ENCODE data around the gene CYB5D1.
A peak's percentile ranks its signal among the peaks of the same experiment; 100 is the strongest.

CYB5D1 gene

GRCh38 chr17:7880076-7880868, 22.5 kb downstream of the CYB5D1 start:
- WGBS, 2 donors (ENCODE audit: extremely low coverage in 2 of 2, insufficient read length in 2 of 2, insufficient replicate concordance in 1 of 2): no CpG with 5 or more reads among the region's 3 CpGs
- H4K8ac ChIP-seq (ENCODE audit: low read depth, low read length): no peak overlapping the region
- no peak overlapping the region for H2BK120ac ChIP-seq (ENCODE audit: low read depth, low read length)
- no peak overlapping the region for H3K9ac ChIP-seq (ENCODE audit: low read depth, low read length, poor library complexity)
- no peak overlapping the region for H3K27ac ChIP-seq (replicated peaks; ENCODE audit: low read length)
- no peak overlapping the region for H3K4me3 ChIP-seq (ENCODE audit: low read length in 2 of 2)
- no peak overlapping the region for H4K91ac ChIP-seq (ENCODE audit: low read depth, low read length, poor library complexity)
- H2BK15ac ChIP-seq (ENCODE audit: low read length): no peak overlapping the region
- no peak overlapping the region for H3K23ac ChIP-seq (ENCODE audit: low read depth, low read length, poor library complexity)
- no peak overlapping the region for H3K4ac ChIP-seq (ENCODE audit: low read length)
- no peak overlapping the region for H2BK12ac ChIP-seq (ENCODE audit: low read length)
- peaks cover 0 to 7% of the 10 kb centered on the region in 2 donors for H3K4me1 ChIP-seq (ENCODE audit: control insufficient read depth in 2 of 2, insufficient read depth in 1 of 2, low read depth in 1 of 2, low read length in 2 of 2)
- no peak overlapping the region for H2AFZ ChIP-seq (ENCODE audit: low read length)
- H3K9me3 ChIP-seq (replicated peaks in 1 of 2; ENCODE audit: control insufficient read depth in 2 of 2, insufficient read depth in 1 of 2, low read depth in 1 of 2, low read length in 2 of 2): no peaks in the 10 kb centered on the region
- no peaks in the 10 kb centered on the region for H3K79me1 ChIP-seq (ENCODE audit: low read depth, low read length)
- DNase-seq (ENCODE audit: low spot score): no peak
- H3K4me2 ChIP-seq (ENCODE audit: insufficient read depth, low read length, poor library complexity, severe bottlenecking): no peak overlapping the region
- peaks cover 6 to 78% of the 10 kb centered on the region in 2 donors for H3K36me3 ChIP-seq (replicated peaks in 1 of 2; ENCODE audit: control insufficient read depth in 2 of 2, insufficient read depth in 2 of 2, low read length in 2 of 2)
- H3K18ac ChIP-seq (ENCODE audit: low read length): no peak overlapping the region
- H3K14ac ChIP-seq (ENCODE audit: low read length): no peak overlapping the region
- H2AK5ac ChIP-seq (ENCODE audit: low read depth, low read length): no peak overlapping the region
- H3K27me3 ChIP-seq (ENCODE audit: control insufficient read depth in 3 of 3, insufficient read depth in 3 of 3, low read depth in 1 of 3, low read length in 3 of 3): peaks cover 0 to 3% (median 0%) of the 10 kb centered on the region in 3 experiments
- no peak overlapping the region for H2BK5ac ChIP-seq (ENCODE audit: low read length)

DNA sequence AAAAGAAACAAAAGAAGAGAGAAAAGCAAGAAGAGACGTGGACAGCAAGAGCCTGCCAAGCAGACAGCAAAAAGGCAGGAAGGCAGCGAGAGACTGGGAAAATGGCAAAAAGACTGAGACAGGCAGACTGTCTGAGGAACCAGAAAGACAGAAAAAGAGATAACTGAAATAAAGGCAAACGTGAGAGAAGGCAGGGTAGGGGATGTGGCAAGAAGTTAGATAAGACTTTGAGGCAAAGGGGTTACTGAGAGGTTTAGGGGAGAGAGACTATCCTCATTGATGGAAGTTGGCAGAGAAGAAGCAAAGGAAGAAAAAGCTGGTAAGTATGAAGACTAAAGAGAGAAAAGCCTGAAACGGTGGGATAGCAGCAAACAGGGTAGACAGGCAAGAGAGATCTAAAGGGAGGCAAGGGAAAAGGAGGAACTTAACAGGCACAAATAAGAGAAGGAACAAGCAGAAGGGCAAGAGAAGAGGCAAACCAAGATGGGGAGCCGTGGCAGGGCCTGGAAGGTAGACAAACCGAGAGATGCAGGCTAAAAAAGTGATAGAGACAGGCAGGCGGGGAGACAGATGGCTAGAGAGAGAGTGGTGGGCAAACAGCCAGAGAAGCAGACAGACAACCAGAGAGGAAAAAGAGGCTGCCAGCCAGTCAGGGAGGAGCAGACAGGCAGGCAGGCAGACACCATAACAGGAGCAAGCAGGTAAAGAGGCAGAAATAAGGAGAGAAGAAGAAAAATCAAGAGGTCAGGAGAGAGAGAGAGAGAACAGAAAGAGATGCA, 23.7 kb downstream of the CYB5D1 start:
- Histone ChIP-seq H2AK5ac (ENCODE audit: low read depth, low read length) (no peak overlapping the region), H3K4me2 (ENCODE audit: insufficient read depth, low read length, poor library complexity, severe bottlenecking) (no peak overlapping the region), H3K18ac (ENCODE audit: low read length) (no peak overlapping the region), H4K8ac (ENCODE audit: low read depth, low read length) (no peak overlapping the region), H2BK15ac (ENCODE audit: low read length) (no peak overlapping the region), H3K23ac (ENCODE audit: low read depth, low read length, poor library complexity) (no peak overlapping the region), H3K27ac (replicated peaks; ENCODE audit: low read length) (no peak overlapping the region), H2BK120ac (ENCODE audit: low read depth, low read length) (no peak overlapping the region), H3K9ac (ENCODE audit: low read depth, low read length, poor library complexity) (peak overlapping the region; percentile 54), H3K27me3 (ENCODE audit: control insufficient read depth in 3 of 3, insufficient read depth in 3 of 3, low read depth in 1 of 3, low read length in 3 of 3) (peaks cover 0 to 3% (median 0%) of the 10 kb centered on the region in 3 experiments), H2BK5ac (ENCODE audit: low read length) (no peak overlapping the region), H2AFZ (ENCODE audit: low read length) (no peak overlapping the region), H3K79me1 (ENCODE audit: low read depth, low read length) (no peaks in the 10 kb centered on the region), H2BK12ac (ENCODE audit: low read length) (no peak overlapping the region), H3K4me1 (ENCODE audit: control insufficient read depth in 2 of 2, insufficient read depth in 1 of 2, low read depth in 1 of 2, low read length in 2 of 2) (peaks cover 3 to 12% of the 10 kb centered on the region in 2 donors), H4K91ac (ENCODE audit: low read depth, low read length, poor library complexity) (no peak overlapping the region), H3K14ac (ENCODE audit: low read length) (no peak overlapping the region), H3K9me3 (replicated peaks in 1 of 2; ENCODE audit: control insufficient read depth in 2 of 2, insufficient read depth in 1 of 2, low read depth in 1 of 2, low read length in 2 of 2) (no peaks in the 10 kb centered on the region), H3K36me3 (replicated peaks in 1 of 2; ENCODE audit: control insufficient read depth in 2 of 2, insufficient read depth in 2 of 2, low read length in 2 of 2) (peaks cover 6 to 66% of the 10 kb centered on the region in 2 donors), H3K4ac (ENCODE audit: low read length) (no peak overlapping the region), H3K4me3 (ENCODE audit: low read length in 2 of 2) (no peak overlapping the region)
- DNase-seq (ENCODE audit: low spot score): no peak
- no CpG with 5 or more reads among the region's 7 CpGs for WGBS, 2 donors (ENCODE audit: extremely low coverage in 2 of 2, insufficient read length in 2 of 2, insufficient replicate concordance in 1 of 2)

DNA sequence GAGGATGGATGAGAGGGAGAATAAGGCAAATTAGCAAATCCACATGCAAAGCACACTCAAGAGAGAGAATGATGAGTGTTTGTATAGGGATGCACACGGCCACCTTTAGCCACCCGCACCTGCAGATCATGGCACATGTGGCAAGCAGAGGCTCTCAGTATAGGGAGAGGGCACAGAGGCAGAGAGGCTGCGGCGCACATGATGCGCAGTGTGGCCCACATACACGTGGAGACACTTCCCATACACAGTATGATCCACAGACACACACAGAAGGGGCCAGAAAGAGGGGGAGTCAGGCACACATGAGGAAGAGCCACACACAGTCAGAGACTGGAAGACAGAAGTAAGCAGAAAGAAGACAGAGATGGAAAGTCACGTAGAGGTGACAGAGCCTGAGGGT, 24.3 kb downstream of the CYB5D1 start:
- Histone ChIP-seq H3K18ac (ENCODE audit: low read length) (no peak overlapping the region), H3K4me3 (ENCODE audit: low read length in 2 of 2) (peak overlapping the region in 1 of 2 donors; percentile 63), H3K79me1 (ENCODE audit: low read depth, low read length) (no peaks in the 10 kb centered on the region), H2BK120ac (ENCODE audit: low read depth, low read length) (no peak overlapping the region), H2AK5ac (ENCODE audit: low read depth, low read length) (no peak overlapping the region), H3K27ac (replicated peaks; ENCODE audit: low read length) (no peak overlapping the region), H2BK15ac (ENCODE audit: low read length) (no peak overlapping the region), H3K4me2 (ENCODE audit: insufficient read depth, low read length, poor library complexity, severe bottlenecking) (no peak overlapping the region), H2BK5ac (ENCODE audit: low read length) (no peak overlapping the region), H3K14ac (ENCODE audit: low read length) (no peak overlapping the region), H4K91ac (ENCODE audit: low read depth, low read length, poor library complexity) (no peak overlapping the region), H3K4ac (ENCODE audit: low read length) (no peak overlapping the region), H2BK12ac (ENCODE audit: low read length) (no peak overlapping the region), H3K9ac (ENCODE audit: low read depth, low read length, poor library complexity) (no peak overlapping the region), H3K23ac (ENCODE audit: low read depth, low read length, poor library complexity) (no peak overlapping the region), H3K9me3 (replicated peaks in 1 of 2; ENCODE audit: control insufficient read depth in 2 of 2, insufficient read depth in 1 of 2, low read depth in 1 of 2, low read length in 2 of 2) (no peaks in the 10 kb centered on the region), H4K8ac (ENCODE audit: low read depth, low read length) (no peak overlapping the region), H2AFZ (ENCODE audit: low read length) (no peak overlapping the region), H3K4me1 (ENCODE audit: control insufficient read depth in 2 of 2, insufficient read depth in 1 of 2, low read depth in 1 of 2, low read length in 2 of 2) (peaks cover 9 to 12% of the 10 kb centered on the region in 2 donors), H3K36me3 (replicated peaks in 1 of 2; ENCODE audit: control insufficient read depth in 2 of 2, insufficient read depth in 2 of 2, low read length in 2 of 2) (peaks cover 6 to 61% of the 10 kb centered on the region in 2 donors), H3K27me3 (ENCODE audit: control insufficient read depth in 3 of 3, insufficient read depth in 3 of 3, low read depth in 1 of 3, low read length in 3 of 3) (peaks cover 0 to 3% (median 0%) of the 10 kb centered on the region in 3 experiments)
- no peak for DNase-seq (ENCODE audit: low spot score)
- no CpG with 5 or more reads among the region's 7 CpGs for WGBS, 2 donors (ENCODE audit: extremely low coverage in 2 of 2, insufficient read length in 2 of 2, insufficient replicate concordance in 1 of 2)

DNA sequence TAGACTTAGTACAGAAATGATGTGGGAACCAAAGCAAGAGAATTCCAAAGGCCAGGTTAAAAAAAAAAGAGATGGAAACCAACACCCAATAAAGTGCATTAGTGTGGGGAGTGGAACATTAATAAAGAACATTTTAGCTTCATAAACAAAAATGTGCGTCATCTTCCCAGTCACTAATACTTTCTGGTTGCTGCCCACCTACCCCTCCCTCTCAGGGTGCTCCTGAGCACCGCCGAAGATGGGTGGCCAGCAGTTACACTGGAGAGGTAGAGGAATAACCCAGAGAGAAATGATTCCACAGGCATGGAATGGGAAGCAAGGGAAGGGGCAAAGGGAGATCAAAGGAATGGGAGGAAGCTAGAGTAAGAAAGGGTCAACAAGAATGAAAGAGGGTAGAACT, 24.8 kb downstream of the CYB5D1 start:
- no peak overlapping the region for H2AK5ac ChIP-seq (ENCODE audit: low read depth, low read length)
- peaks cover 0 to 3% (median 0%) of the 10 kb centered on the region in 3 experiments for H3K27me3 ChIP-seq (ENCODE audit: control insufficient read depth in 3 of 3, insufficient read depth in 3 of 3, low read depth in 1 of 3, low read length in 3 of 3)
- no peak overlapping the region for H3K23ac ChIP-seq (ENCODE audit: low read depth, low read length, poor library complexity)
- no peaks in the 10 kb centered on the region for H3K9me3 ChIP-seq (replicated peaks in 1 of 2; ENCODE audit: control insufficient read depth in 2 of 2, insufficient read depth in 1 of 2, low read depth in 1 of 2, low read length in 2 of 2)
- no peak overlapping the region for H3K4me2 ChIP-seq (ENCODE audit: insufficient read depth, low read length, poor library complexity, severe bottlenecking)
- H3K9ac ChIP-seq (ENCODE audit: low read depth, low read length, poor library complexity): no peak overlapping the region
- peaks cover 11 to 12% of the 10 kb centered on the region in 2 donors for H3K4me1 ChIP-seq (ENCODE audit: control insufficient read depth in 2 of 2, insufficient read depth in 1 of 2, low read depth in 1 of 2, low read length in 2 of 2)
- WGBS, 2 donors (ENCODE audit: extremely low coverage in 2 of 2, insufficient read length in 2 of 2, insufficient replicate concordance in 1 of 2): no CpG with 5 or more reads among the region's 3 CpGs
- DNase-seq (ENCODE audit: low spot score): no peak
- H2BK12ac ChIP-seq (ENCODE audit: low read length): no peak overlapping the region
- no peak overlapping the region for H2BK5ac ChIP-seq (ENCODE audit: low read length)
- H2BK120ac ChIP-seq (ENCODE audit: low read depth, low read length): no peak overlapping the region
- no peak overlapping the region for H2BK15ac ChIP-seq (ENCODE audit: low read length)
- H2AFZ ChIP-seq (ENCODE audit: low read length): no peak overlapping the region
- H3K27ac ChIP-seq (replicated peaks; ENCODE audit: low read length): no peak overlapping the region
- no peak overlapping the region for H4K91ac ChIP-seq (ENCODE audit: low read depth, low read length, poor library complexity)
- no peaks in the 10 kb centered on the region for H3K79me1 ChIP-seq (ENCODE audit: low read depth, low read length)
- H3K4me3 ChIP-seq (ENCODE audit: low read length in 2 of 2): no peak overlapping the region
- H3K18ac ChIP-seq (ENCODE audit: low read length): no peak overlapping the region
- H3K4ac ChIP-seq (ENCODE audit: low read length): no peak overlapping the region
- no peak overlapping the region for H3K14ac ChIP-seq (ENCODE audit: low read length)
- peaks cover 6 to 57% of the 10 kb centered on the region in 2 donors for H3K36me3 ChIP-seq (replicated peaks in 1 of 2; ENCODE audit: control insufficient read depth in 2 of 2, insufficient read depth in 2 of 2, low read length in 2 of 2)
- no peak overlapping the region for H4K8ac ChIP-seq (ENCODE audit: low read depth, low read length)

All from neuronal stem cell (in vitro differentiated cells).